ENCODE measurements around the gene NHSL2.

NHSL2 gene

GRCh38 chrX:72023071-72023470 is 112.4 kb downstream of the NHSL2 start:
- no peak for DNase-seq

DNA sequence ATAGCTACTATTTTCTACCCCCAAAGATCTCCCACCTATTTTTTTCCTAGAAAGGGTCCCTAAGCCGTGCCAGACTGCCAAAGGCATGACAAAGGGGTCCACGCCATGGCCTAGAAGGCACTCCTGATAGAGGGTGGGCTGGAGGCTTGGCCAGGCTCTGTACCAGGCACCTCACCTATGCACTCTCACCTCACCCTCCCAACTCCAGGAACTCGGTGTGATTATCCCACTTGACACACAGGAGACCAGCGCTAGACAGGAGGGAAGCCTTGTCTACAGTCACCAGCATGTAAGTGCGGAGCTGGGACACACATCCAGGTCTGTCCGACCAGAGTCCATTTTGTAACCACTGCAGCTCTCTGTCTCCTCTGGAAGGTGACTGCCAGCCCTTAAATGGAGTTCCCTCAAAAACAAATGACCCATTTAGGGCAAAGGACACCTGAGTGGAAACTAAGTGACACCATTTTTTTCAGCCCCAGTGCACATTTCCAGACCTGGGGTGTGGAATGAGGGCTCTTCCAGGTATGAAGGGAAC is 114.7 kb downstream of the NHSL2 start:
- no peak for DNase-seq

- DNase-seq = no peak
Measured at GRCh38 chrX:72026341-72027023, 115.8 kb downstream of the NHSL2 start.

GRCh38 chrX:72027024-72027913 is 116.6 kb downstream of the NHSL2 start:
- DNase-seq = no peak

DNA sequence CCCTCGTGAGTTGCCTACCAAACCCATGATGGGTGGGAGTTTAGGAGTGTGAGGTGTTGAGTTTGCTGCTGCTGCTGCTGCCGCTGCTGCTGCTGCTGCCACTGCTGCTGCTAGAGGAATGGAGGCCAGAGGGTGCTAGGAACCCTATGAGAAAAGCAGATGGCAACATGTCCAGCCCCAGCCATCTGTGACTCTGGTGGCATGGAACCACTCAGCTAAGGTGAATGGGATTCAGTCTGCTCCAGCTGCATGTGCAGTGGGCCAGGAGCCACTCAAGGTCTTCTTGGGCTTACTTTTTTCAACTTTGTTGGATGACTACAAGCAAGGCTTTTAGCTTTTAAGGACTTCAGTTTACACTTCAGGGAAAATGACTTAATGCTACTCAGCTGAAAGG is 117.3 kb downstream of the NHSL2 start:
- no peak for DNase-seq

- DNase-seq = no peak
Measured at GRCh38 chrX:72028701-72029470, 118.2 kb downstream of the NHSL2 start.

GRCh38 chrX:72029483-72030411 is 119.1 kb downstream of the NHSL2 start:
- no peak for DNase-seq

DNA sequence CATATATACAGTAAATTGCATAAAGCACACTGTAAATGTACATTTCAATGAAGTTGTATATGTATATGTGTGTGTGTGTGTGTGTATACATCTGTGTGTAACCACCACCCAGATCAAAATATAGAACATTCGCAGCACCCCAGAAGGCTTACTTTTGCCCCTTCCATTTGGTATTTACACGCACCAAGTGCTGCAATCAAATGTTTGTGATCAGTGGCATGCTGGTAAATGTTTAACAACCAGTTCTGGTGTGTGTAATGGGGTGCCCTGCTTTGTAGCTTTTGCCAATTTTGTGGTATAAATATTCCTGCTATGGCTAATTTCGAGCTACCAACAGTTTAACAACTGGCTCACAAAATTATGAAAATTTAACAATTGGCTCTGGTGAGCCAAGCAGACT is 119.8 kb downstream of the NHSL2 start:
- DNase-seq = no peak

DNA sequence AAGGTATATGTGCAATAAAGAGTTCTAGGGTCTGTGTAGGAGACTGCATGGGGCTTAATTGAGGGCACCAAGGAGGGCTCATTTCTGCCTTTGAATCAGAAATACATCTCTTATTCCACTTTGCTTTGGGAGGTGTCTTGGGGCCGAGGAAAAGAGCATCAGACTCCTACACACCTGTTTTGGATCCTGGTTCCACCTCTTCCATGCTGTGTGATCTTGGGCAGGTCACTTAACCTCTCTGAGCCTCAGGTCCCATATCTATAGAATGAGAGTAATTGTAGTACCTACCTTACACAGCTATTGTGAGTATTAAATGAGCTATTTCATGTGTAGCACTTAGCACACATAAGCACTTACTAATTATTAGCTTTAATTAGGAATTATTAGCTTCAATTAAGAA is 120.5 kb downstream of the NHSL2 start:
- DNase-seq = no peak

GRCh38 chrX:72031634-72032033 is 121.0 kb downstream of the NHSL2 start:
- DNase-seq = no peak

- no peak for DNase-seq
Measured at GRCh38 chrX:72037601-72038000, 127.0 kb downstream of the NHSL2 start.

- DNase-seq = no peak
Measured at GRCh38 chrX:72038016-72038415, 127.4 kb downstream of the NHSL2 start.

DNA sequence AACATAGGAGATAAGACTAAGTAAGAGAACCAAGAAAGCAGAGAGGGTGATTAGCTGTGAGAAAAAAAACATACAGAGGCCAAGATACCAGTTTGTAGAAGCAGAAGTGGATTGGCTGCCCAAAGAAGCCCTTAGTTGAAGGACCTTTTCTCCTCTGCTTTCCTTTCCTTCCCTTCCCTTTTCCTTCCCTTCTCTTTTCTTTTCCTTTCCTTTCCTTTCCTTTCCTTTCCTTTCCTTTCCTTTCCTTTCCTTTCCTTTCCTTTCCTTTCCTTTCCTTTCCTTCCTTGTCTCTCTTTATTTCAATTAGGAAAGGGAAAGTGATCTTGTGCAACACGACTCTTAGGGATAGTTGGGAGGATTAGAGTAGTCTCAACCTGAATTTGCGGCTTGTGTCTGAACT is 128.2 kb downstream of the NHSL2 start:
- DNase-seq = no peak

GRCh38 chrX:72040506-72040905 is 129.9 kb downstream of the NHSL2 start:
- DNase-seq = no peak

DNA sequence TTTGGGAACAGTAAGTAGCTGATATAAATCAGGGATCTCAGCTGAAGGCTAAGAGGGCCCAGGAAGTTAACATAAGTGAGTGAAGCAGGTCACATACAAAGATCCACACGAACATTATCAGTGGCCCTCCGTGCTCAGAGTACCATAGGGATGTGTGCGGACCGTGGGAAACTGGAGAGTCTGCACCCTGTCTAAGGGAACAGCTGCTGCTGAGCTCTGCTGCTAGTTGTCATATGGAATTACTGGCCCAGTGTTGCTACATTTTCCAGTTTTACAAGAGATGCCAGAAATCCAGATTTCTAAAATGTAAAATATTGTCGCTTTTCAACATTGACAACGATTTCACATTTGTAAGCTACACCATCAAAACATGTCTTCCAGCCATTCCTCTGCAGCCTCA is 130.5 kb downstream of the NHSL2 start:
- no peak for DNase-seq

DNA sequence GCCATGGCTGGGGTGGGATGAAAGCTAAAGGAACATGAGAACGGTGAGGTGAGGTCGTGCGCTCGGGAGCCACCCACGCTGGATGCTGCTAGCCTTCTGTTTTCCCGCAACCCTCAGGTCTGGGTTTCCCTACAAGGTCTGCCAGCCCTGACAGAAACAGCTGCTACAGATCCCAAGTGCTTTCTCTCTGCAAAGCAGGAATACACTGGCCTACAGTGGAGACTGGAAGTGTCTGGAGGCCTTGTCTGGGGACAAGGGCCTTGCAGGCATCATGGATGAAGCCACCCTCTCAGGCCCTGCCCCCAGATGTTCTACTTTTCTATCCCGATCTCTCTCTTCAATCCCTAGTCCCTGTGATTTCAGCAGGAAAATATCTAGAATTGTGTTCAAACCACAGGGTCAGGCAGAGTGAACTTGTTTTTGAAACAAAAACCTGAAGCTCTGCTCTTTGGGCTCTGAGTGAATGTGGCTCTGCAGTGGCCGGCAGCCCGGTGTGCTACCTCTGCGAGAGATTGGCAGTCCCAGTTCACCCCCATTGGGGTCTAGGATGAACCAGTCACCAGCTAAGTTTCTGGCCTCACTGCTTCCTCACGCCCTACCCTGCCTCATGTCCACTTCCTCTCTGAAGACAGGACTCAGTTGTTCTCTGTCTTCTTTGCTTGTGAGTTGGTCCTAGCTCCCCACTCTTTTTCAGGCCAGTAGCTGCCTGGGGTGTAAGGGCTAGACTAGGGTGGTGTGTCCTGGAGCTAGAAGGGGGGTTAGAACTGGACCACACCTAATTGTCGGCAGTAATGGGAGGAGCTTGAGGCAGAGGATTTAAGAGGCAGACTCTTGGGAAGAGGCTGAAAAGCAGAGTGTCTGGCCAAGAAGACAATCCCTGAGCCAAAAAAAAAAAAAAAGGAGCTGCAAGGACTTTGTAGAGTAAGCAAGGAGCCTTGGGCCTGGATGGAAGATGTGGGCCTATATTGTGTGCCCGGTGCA is 131.5 kb downstream of the NHSL2 start:
- DNase-seq = no peak

- no peak for DNase-seq
Measured at GRCh38 chrX:72042852-72043248, 132.2 kb downstream of the NHSL2 start.

DNA sequence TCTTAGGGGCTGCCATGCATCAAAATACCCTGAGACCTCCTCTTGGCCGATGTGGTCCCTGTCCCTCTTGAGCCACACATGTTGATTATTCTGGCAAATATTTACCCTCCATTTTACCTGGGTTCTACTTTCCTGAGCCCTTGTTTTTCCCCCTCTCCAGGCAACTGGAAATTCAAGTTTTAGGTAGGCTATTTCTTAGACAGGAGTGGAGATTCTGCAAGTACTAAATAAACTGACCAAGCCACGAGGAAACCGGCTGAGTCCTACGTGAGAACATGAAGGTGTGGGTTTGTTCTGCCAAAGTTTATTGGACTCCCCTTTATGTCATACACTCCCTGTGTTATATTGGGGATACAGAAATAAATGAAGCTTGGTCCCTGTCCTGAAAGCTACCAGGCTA is 133.0 kb downstream of the NHSL2 start:
- DNase-seq = no peak

GRCh38 chrX:72045141-72045540 is 134.5 kb downstream of the NHSL2 start:
- DNase-seq = no peak

- DNase-seq = no peak
Measured at GRCh38 chrX:72045552-72046277, 135.1 kb downstream of the NHSL2 start.
